ACHN (cell line): ENCODE measurements around the gene MARCHF2.

ENCODE experiments used
- DNase-seq: peaks from one replicate; pipeline ENCODE4 v3.0.0-alpha.2; 2015
- in situ Hi-C: cut with HindIII; loops from 2 replicates; pipeline ENCODE4 v1.10.0; 2017; ENCODE audit warnings: low sequenced_read_pairs, low pct_ligation_motif_present, low pct_unique_long_range_greater_than_20kb

MARCHF2 gene

GRCh38 chr19:8461891-8462290 lies 48.8 kb downstream of the MARCHF2 start:
- DNase-seq, result no peak
- in situ Hi-C loops, result no loop called here

GRCh38 chr19:8462571-8462970 lies 49.5 kb downstream of the MARCHF2 start:
- in situ Hi-C loops, result no loop called here

DNA sequence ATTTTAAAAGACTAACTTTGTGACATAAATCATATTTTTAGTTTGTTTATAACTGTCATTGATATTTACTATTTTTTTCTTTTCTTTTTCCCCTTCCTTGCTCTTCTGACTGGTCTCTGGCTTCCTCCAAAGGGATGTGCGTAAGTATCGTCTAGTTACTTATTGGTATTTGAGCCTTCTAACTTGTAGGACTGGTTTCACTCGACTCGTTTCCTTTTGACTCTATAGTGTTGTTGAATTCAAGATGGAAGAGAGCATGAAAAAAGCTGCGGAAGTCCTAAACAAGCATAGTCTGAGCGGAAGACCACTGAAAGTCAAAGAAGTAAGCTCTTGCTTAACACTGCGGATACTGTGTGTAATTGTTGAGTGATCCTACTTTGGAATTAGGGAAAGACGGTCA lies 50.3 kb downstream of the MARCHF2 start:
- in situ Hi-C loops, result no loop called here
- no peak for DNase-seq

More at GRCh38 chr19:8462571-8462970, 49.5 kb downstream of the MARCHF2 start:
- no peak for DNase-seq

DNA sequence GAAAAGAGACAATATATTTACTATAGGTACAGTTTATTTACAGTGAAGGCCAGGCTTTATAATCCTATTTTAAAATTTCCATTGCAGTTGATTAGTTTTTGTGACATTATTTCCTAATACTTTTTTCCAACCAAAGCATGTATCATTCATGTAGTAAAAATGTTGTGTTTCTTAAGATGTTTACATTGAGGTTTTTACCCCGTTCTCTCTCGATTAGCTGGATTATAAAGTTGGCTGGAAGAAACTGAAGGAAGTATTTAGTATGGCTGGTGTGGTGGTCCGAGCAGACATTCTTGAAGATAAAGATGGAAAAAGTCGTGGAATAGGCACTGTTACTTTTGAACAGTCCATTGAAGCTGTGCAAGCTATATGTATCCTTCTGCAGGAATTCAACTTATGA lies 52.9 kb downstream of the MARCHF2 start:
- in situ Hi-C loops, result no loop called here
- no peak for DNase-seq

DNA sequence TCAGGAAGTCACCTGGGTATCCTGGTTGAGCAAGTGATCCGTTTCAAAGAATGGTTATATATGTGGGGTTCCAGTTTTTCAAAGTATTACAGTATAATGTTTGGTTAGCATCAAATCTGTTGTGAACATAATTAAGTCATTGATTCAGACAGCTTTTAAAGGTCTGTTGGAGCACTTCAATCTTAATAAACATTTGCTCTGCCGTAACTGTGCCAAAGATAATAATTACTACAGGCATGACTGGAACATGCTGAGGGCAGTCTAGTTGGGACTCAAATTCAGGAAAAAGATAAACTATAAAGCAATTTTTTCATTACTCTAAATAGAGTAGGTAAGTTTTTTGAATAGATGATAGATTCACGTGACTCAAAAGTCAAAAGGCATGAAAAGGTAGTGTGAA lies 55.0 kb downstream of the MARCHF2 start:
- no peak for DNase-seq
- in situ Hi-C loops, result no loop called here

DNA sequence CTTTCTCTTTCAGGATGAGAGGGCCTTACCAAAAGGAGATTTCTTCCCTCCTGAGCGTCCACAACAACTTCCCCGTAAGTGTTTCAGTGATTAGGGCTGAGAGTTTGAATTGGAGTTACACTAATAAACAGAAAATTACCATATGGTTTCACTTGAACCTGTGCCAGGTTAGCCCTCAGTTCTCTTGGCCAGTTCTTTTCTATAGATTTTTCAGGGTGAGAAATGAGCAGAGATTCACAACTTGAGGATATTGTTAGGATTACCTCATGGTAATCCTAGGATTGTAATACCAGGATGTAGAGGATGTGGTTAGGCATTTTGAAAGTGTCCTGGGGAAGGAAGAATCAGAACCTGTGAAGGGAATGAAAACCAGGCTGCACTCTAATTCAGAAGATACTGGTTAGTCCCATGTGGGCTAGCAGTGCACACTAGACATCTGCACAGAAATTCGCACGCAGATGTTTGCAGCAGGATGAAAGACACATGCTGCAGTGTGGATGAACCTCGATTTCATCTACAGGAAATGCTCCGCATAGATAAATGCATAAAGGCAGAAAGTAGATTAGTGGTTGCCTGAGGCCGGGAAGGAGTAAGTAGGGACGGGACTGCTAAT lies 55.8 kb downstream of the MARCHF2 start:
- in situ Hi-C loops, result no loop called here
- no peak for DNase-seq

- in situ Hi-C loops, result no loop called here
- no peak for DNase-seq
These were observed 56.7 kb downstream of the MARCHF2 start for GRCh38 chr19:8469613-8470368.

DNA sequence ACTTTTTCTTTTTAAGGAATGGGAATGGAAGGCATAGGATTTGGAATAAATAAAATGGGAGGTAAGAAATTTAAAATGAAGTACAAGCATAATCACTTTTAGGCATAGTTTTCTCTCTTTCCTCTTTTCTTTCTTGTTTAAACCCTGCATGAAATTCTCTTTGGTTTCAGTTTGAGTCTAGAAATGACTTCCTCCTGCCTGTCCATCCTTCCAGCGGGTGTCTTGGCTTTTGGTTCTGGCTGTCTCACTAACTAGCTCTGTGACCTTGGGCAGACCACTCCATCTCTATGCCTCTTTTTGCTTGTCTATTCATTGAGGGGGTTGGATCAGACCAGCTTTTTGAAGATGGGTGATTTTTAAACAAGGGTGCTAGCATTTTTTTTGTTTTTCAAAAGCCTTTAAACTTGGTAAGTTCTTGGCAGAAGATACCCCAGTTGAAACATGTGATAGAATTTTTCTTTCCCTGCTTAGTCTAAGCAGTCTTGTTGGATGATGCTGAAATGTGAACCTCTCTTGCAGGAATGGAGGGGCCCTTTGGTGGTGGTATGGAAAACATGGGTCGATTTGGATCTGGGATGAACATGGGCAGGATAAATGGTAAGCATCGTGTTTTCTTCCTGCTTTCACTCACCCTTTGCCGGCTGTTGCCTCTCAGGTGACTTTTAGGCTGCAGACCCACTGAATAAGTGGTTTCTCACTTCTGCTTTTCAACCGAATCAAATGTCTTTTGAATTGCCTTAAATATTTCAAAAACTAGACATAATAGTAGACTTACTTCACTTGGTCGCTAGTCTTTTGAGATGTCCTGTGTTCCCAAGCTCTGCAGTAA lies 60.8 kb downstream of the MARCHF2 start:
- in situ Hi-C loops, result no loop called here
- no peak for DNase-seq

GRCh38 chr19:8475005-8475404 lies 61.9 kb downstream of the MARCHF2 start:
- in situ Hi-C loops, result no loop called here

DNA sequence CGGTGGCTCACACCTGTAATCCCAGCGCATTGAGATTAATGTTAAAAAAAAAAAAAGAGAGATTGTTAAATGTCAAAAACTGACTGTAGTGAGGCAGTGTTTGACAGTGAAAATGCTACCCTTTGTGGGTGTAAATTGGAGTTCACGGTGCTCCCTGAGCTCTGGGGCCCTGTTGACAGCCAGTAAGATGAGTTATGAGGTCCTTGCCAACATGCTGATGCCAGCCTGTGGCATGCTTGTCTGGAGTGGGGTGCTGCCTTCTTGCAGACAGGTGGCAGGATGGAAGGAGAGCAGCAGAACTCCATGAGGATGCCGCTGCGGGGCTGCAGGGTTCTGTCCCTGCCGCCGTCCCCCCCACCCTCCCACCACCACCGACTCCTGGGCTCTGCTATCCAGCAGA lies 63.4 kb downstream of the MARCHF2 start:
- in situ Hi-C loops, result no loop called here
- no peak for DNase-seq

More at GRCh38 chr19:8475005-8475404, 61.9 kb downstream of the MARCHF2 start:
- no peak for DNase-seq

DNA sequence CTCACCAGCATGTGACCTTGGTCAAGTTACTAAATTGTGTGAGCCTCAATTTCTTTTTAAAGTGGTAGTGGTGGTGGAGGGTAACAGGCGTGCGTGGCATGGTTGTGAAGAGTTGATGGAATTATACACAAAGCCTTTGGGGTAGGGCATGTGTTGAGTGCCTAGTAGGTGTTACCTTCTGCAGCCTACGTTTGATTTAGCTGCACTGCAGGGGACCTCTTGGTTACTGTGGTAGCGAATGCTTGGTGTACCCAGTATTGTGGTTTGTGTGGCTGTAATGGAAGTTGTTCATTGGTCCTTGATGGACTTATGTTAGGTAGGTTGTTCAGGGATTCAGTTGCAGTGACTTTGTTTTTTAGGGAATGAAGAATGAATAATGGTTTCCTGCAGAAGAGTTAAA lies 64.8 kb downstream of the MARCHF2 start:
- no peak for DNase-seq
- in situ Hi-C loops, result no loop called here

GRCh38 chr19:8478598-8478997 lies 65.5 kb downstream of the MARCHF2 start:
- in situ Hi-C loops, result no loop called here
- no peak for DNase-seq

GRCh38 chr19:8481201-8481600 lies 68.1 kb downstream of the MARCHF2 start:
- in situ Hi-C loops, result no loop called here
- DNase-seq, result no peak

- no peak for DNase-seq
- in situ Hi-C loops, result no loop called here
These were observed 68.5 kb downstream of the MARCHF2 start for GRCh38 chr19:8481616-8482015.

DNA sequence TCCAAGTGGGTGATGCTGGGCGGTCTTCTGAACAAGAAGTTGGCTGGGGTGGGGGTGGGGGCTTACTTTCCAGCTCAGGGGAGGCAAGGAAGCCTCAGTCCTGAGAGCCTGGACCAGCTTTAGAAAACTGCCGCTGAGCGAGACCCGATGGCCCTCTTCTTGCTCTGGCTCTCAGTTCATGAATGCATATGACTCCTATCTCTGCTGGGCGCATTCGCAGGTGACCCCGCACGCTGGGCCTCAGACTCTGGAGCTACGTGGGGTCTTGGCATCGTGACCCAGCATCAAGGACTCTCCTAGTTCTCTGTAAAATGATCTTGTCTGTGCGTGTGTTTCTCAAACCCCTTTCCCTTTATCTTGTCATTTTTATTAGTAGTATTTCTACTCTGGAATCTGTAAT lies 69.6 kb downstream of the MARCHF2 start:
- DNase-seq, result no peak
- in situ Hi-C loops, result no loop called here

DNA sequence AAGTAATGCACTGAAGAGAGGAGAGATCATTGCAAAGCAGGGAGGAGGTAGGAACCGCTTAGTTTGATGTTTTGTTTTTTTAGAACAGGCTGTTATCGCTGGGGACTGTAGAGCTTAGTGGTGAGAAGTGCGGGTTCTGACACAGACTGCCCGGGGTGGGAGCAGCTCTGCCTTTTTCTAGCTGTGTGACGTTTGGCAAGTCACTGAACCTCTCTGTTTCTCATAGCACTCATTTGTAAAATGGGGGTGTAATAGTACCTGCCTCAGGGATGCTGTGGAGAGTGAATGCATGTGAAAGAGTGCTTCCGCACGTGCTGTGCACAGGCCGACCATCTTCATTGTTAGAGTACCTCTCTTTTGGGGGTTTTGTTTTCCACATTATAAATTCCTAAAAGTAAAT lies 70.1 kb downstream of the MARCHF2 start:
- DNase-seq, result no peak
- in situ Hi-C loops, result no loop called here

DNA sequence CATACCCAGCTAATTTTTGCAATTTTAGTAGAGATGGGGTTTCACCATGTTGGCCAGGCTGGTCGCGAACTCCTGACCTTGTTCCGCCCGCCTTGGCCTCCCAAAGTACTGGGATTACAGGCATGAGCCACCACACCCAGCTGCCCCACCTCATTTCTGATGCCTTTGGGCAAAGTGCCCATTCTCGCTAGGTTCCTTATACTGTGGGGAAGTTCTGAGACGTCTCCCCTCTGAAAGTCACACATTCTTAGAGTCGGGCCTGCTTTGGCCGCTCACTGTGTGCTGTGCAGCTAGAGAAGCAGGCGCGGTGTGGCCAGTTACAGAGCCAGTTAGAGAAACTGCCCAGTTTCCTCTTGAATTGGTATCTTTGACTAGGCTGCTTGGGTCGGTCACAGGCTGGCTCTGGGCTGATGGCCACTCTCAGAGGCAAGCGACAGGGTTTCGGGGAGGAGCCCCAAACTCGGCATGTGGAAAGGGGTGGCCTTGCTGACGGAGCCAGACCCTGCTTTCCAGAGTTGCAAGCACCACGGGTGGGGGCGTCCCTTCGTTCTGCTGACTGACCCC lies 71.3 kb downstream of the MARCHF2 start:
- no peak for DNase-seq
- in situ Hi-C loops, result no loop called here

DNA sequence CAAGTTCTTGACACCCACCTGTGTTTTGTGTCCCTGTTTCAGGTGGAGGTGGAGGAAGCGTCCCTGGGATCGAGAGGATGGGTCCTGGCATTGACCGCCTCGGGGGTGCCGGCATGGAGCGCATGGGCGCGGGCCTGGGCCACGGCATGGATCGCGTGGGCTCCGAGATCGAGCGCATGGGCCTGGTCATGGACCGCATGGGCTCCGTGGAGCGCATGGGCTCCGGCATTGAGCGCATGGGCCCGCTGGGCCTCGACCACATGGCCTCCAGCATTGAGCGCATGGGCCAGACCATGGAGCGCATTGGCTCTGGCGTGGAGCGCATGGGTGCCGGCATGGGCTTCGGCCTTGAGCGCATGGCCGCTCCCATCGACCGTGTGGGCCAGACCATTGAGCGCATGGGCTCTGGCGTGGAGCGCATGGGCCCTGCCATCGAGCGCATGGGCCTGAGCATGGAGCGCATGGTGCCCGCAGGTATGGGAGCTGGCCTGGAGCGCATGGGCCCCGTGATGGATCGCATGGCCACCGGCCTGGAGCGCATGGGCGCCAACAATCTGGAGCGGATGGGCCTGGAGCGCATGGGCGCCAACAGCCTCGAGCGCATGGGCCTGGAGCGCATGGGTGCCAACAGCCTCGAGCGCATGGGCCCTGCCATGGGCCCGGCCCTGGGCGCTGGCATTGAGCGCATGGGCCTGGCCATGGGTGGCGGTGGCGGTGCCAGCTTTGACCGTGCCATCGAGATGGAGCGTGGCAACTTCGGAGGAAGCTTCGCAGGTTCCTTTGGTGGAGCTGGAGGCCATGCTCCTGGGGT lies 72.7 kb downstream of the MARCHF2 start:
- DNase-seq, result no peak
- in situ Hi-C loops, result no loop called here
